ENCODE results near the gene RASGEF1C. TPM values are rescaled to one million over a fixed set of nuclear protein-coding genes. Genes with fewer than 3 reads are reported as not detected.

The RASGEF1C gene
- total and polyA plus RNA-seq, 2 of the 13 experiments (the other 11 are each of a cell fraction or from before 2014, with no cell fraction given), result not detected

- TF ChIP-seq ZBTB39 (CRISPR knock-in tag; IDR thresholded peaks at IDR 0.05) (0 out of 2 replicates have a peak, but pooled peaks have one; percentile 11), KDM6A (CRISPR knock-in tag; IDR thresholded peaks at IDR 0.05; ENCODE audit: low read depth) (no peak), ZBTB7A (CRISPR knock-in tag; IDR thresholded peaks at IDR 0.05) (no peak), NR3C1 (CRISPR knock-in tag; IDR thresholded peaks at IDR 0.05) (no peak), TCF12 (IDR thresholded peaks at IDR 0.05) (no peak), TCF12 (CRISPR knock-in tag; IDR thresholded peaks at IDR 0.05) (0 out of 2 replicates have a peak, but pooled peaks have one; percentile 41), HOMEZ (CRISPR knock-in tag; IDR thresholded peaks at IDR 0.05; ENCODE audit: low read depth) (no peak), MTERF4 (CRISPR knock-in tag; IDR thresholded peaks at IDR 0.05) (no peak), ZFP90 (CRISPR knock-in tag; IDR thresholded peaks at IDR 0.05; ENCODE audit: borderline replicate concordance) (no peak), SOX6 (IDR thresholded peaks at IDR 0.05) (no peak), SOX6 (CRISPR knock-in tag; IDR thresholded peaks at IDR 0.05) (peak; percentile 35; the same call in 1 of the 2 replicates), MXI1 (IDR thresholded peaks at IDR 0.05; ENCODE audit: borderline replicate concordance, low read depth, low read length) (no peak), AHDC1 (CRISPR knock-in tag; IDR thresholded peaks at IDR 0.05; ENCODE audit: borderline replicate concordance) (no peak), PRDM10 (CRISPR knock-in tag; IDR thresholded peaks at IDR 0.05; ENCODE audit: low read depth) (no peak), POLR2G (IDR thresholded peaks at IDR 0.05; ENCODE audit: low read depth, low read length) (no peak)
Observed at GRCh38 chr5:180072256-180072548, 136.8 kb downstream of the RASGEF1C start (continued).
